ENCODE results near the gene RBP3.

DNA sequence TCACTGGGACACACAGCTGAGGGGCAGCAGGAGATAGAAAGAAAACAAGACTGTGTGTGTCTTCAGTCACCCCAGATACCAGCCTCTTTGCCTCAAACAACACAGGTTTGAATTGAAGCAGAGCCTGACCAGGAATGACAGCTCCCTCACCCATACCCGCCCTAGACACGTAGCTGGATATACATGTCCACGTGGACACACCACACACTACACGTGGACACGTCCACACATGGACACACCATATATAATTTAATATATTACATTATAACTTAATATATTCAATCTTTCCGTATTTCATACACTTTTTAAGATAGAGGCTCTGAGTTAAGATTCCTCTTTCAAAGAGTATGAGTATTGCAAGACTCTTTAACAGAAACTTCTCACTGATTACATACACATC lies 14.6 kb upstream of the RBP3 start:
- TF ChIP-seq, protein P1, sequence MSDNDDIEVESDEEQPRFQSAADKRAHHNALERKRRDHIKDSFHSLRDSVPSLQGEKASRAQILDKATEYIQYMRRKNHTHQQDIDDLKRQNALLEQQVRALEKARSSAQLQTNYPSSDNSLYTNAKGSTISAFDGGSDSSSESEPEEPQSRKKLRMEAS (IDR thresholded peaks at IDR 0.05; ENCODE audit: insufficient read depth, insufficient read length) = no peak
- TF ChIP-seq, protein P2, sequence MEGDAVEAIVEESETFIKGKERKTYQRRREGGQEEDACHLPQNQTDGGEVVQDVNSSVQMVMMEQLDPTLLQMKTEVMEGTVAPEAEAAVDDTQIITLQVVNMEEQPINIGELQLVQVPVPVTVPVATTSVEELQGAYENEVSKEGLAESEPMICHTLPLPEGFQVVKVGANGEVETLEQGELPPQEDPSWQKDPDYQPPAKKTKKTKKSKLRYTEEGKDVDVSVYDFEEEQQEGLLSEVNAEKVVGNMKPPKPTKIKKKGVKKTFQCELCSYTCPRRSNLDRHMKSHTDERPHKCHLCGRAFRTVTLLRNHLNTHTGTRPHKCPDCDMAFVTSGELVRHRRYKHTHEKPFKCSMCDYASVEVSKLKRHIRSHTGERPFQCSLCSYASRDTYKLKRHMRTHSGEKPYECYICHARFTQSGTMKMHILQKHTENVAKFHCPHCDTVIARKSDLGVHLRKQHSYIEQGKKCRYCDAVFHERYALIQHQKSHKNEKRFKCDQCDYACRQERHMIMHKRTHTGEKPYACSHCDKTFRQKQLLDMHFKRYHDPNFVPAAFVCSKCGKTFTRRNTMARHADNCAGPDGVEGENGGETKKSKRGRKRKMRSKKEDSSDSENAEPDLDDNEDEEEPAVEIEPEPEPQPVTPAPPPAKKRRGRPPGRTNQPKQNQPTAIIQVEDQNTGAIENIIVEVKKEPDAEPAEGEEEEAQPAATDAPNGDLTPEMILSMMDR (IDR thresholded peaks at IDR 0.05; ENCODE audit: extremely low read depth in 1 of 2, insufficient read depth in 1 of 2, low read depth in 1 of 2, low read length in 2 of 2) = no peak
- no peak for TF ChIP-seq POLR2AphosphoS5 (IDR thresholded peaks at IDR 0.05; ENCODE audit: insufficient read depth, low read depth, low read length)
- TF ChIP-seq POLR2A (IDR thresholded peaks at IDR 0.05; ENCODE audit: low read depth, low read length) = no peak
- TF ChIP-seq GATA2 (IDR thresholded peaks at IDR 0.05; ENCODE audit: insufficient read depth, insufficient read length, low read depth, low read length) = no peak
- TF ChIP-seq EZH2 (IDR thresholded peaks at IDR 0.05; ENCODE audit: borderline replicate concordance, low read depth, low read length, severe bottlenecking) = no peak
- TF ChIP-seq MYC (IDR thresholded peaks at IDR 0.05; ENCODE audit: low read depth, low read length) = no peak
- no peak for TF ChIP-seq JUN (IDR thresholded peaks at IDR 0.05; ENCODE audit: borderline replicate concordance, insufficient read depth, insufficient read length, low read depth)

Measured in endothelial cell of umbilical vein (primary cell).